Measurements from ENCODE around the gene ZMIZ1.

The ZMIZ1 gene

DNA sequence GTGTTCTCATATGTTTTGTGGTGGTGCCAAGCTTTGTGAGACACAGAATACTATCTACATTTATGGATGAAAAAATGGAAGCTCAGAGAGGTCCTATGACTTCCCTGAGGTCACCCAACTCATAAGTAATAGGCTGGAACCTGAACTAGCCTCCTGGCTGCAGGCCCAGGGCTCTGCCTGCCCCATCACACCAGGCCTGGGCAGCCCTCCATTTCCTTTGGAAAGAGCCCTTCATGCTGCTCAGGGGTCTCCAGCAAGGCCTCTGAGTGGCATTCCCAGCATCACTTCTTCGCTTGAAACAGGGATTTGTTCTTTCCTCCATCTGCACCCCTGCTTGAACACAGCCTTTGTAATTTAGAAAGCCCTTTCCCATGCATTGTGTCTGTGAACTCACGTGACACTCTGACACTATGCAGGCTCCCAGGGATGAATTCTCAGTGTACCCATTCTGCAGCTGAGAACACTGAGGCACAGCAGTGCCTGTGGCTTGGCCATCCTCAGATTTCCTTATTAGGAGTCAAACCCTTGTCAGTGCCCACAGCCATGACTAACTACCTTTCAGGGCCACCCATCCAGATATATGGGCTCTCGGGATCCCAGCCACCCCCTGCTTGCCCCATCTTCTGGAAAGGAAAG, 150.7 kb downstream of the ZMIZ1 start:
- no peak for DNase-seq

DNA sequence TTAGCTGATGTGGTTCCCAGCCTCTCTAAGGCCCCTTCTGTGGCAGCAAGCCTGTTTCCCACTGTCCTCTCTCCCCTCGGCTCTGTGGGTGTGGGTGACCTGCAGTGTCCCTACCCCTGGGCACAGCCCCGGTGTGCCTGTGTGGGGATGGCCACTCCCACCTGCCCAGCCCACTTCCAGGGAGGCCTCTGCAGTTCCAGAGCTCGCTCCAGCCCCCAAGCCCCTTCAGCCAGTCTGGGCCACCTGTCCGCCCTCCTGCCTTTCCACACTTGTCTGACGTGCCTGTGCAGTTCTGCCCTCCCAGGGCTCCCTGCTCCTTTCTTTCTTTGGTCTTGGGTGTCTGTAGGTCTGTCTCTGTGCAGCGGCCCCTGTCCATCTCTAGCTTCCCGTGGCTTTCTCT, 151.5 kb downstream of the ZMIZ1 start:
- no peak for DNase-seq

GRCh38 chr10:79221110-79222051, 152.6 kb downstream of the ZMIZ1 start:
- peak; percentile 64 for DNase-seq

DNA sequence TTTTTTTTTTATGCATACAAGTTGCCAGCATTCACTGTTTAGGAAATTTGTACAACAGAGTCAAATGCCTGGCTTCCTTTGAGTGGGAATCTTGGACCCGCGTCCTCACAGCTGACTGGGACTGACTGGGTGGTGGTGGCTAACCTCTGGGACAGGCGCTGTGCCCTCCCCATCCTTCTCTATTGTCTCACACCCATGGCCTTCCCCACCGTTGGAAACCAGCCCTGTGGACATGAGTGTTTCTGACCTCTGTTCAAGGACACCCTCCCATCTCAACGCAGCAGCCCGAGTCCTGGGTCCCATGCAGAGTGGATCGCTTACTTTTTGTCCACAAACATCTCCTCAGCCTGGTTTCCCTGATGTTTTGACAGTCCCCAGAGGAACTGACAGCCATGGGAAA, 153.4 kb downstream of the ZMIZ1 start:
- DNase-seq = no peak

DNA sequence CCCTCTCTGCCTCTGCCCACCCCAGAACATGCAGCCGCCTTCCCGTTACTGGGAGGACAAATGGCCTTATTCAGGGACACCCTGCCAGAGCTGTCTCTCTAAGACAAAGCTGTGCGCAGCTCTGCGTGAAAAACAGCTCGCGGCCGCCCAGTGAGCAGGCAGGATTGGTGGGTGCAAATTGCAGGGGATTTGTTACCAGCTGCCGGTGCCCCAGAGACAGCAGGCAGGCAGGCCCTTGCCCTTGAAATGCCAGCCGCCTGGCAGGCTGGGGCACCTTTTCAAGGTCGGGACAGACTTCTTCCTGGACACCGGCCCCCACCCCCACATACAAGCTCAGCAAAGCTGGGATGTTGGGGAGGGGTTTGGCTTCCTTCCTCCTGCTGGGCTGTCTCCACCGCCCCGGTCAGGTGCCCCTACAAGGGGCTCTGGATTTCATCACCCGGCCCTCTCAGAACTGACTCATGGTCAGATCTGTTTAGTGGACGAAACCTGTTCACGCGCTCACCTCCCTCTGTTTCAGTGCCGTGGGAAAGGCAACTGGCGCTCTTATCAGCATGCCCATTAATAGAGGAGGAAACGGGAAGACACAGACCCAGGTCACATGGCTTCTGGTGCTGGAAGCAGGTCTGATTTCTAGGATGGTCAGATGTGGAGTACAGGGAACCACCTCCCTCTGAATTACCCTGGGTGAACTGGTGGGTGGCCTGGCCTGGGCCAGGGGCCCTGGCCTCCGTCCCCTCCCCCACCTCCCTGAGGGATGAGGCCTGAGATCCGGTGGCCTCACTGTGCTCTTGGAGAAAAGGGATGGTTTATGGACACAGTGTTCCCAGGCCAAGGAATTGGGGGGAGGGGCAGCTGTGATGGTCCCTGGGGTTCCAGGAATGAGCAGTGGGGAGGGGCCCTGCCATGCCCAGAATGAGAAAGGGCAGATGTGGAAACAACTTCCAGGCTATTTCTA, 154.6 kb downstream of the ZMIZ1 start:
- no peak for DNase-seq

GRCh38 chr10:79224263-79224949, 155.6 kb downstream of the ZMIZ1 start:
- no peak for DNase-seq

DNA sequence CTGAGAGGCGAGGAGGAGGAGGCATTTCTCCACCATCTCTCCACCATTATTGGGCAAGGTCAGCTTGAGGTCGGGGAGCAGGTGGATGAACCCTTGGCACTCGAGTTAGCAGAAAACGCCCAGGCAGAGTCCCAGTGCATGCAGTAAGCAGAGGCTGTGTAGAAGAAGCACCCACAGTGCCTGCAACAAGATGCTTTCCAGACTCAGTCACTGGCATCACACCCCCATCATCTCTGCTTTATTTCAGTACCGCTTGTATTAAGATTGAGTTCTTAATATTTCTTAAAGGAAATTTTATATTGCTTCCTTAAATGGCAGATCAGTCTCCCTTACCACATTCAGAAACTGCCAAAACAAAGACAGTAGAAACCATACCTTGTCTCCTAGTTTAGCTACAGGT, 156.2 kb downstream of the ZMIZ1 start:
- DNase-seq = no peak

GRCh38 chr10:79226391-79227245, 157.9 kb downstream of the ZMIZ1 start:
- no peak for DNase-seq

GRCh38 chr10:79229071-79229541, 160.3 kb downstream of the ZMIZ1 start:
- peak; percentile 73 for DNase-seq

DNA sequence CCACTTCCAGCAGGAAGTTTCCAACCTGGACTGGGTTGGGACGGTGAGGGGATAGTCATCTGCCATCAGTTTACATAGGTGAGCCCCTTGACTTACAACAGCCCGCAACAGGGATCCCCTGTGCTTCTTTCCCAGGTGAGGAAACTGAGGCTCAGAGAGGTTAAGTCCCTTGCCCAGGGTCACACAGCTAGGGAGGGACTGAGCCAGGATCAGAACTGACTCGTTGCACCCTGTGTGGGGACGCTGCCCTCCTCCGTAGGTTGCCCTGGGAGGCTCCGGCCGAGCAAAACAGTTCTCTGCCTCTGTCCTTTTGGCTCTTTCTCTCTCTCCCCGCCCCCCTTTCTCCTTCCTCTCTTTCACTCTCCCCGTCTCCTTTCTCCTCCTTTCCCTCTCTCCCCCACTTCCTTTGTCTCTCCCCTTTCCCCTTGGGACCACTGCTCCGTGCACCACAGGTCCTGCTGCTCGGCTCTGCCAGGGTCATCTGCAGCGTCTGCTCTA, 161.1 kb downstream of the ZMIZ1 start:
- no peak for DNase-seq

DNA sequence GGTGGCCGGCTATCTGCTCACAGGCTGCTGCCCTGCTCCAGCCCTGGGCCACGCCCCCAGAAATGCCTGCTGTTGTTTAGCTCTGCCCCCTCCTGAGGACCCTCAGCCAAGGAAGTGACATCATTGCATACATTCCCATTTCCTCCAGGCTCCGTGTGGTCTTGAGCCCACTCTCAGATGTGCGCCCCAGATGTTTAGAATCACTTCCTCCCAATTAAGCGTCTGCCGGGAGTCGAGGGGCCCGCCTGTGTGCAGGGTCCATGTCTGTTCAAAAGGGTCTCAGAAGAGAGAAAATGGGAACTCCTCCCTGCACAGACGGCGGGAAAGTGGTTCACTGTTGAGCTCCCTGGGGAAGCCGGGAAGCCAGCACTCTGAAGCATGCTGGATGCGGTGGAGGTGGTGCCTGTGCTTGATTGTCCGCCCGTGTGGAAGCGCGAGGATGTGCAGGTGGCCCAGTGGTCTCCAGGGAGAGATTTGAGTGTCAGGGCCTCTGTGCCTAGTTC, 161.6 kb downstream of the ZMIZ1 start:
- DNase-seq = peak; percentile 76

DNA sequence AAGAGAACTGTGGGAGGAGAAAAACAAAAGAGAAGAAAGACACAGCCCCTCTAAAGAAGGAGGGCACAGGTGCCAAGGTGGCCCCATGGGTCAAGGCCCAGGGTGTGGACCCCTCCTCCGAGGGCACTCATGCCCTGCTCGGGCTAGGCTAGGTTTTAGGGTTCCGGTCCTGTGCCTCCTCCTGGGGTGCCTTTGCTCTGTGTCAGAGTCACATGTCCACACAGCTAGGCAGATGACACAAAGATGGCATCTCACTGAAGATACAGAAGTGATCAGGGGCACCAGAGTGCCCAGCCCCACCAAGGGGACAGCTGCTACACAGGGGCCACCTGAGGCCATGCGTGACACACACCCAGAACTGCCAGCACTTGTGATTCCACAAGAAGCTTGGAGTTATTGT, 162.1 kb downstream of the ZMIZ1 start:
- no peak for DNase-seq

DNA sequence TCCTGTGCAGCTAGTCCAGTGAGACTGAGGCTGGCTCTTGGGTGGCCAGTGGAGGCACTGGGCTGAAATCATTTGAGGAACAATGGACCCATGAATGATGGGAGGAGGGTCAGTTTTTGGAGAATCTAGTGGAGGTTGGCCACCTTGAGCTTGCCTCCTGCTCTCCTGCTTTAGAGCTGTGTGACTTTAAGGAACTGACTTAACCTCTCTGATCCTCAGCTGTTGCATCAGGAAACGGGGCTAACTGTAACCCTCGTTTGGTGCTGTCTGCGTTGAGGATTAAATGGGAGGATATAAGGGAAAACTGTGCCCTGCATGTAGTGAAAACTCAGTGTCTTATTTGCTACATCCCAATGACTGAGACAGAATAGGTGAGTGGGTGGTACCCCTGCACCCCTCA, 163.1 kb downstream of the ZMIZ1 start:
- DNase-seq = no peak

DNA sequence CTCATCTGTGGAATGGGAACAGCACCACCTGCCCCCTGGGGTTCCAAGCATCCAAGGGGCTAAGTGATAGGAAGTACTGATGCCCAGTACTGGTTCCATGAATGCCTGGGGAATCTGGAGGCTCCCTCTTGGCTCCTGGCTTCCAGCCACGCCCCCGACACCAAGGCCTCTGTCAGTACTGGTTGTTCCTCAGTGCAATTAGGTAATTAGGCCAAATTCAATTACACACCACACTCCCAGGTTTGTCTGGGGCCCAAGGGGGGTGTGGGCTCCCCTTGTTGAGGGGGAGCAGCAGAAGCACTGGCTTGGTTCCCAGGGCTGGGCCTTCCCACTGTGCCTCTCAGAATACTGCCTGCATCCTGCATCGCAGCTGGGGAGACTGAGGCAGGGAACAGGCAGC, 164.1 kb downstream of the ZMIZ1 start:
- DNase-seq = no peak

DNA sequence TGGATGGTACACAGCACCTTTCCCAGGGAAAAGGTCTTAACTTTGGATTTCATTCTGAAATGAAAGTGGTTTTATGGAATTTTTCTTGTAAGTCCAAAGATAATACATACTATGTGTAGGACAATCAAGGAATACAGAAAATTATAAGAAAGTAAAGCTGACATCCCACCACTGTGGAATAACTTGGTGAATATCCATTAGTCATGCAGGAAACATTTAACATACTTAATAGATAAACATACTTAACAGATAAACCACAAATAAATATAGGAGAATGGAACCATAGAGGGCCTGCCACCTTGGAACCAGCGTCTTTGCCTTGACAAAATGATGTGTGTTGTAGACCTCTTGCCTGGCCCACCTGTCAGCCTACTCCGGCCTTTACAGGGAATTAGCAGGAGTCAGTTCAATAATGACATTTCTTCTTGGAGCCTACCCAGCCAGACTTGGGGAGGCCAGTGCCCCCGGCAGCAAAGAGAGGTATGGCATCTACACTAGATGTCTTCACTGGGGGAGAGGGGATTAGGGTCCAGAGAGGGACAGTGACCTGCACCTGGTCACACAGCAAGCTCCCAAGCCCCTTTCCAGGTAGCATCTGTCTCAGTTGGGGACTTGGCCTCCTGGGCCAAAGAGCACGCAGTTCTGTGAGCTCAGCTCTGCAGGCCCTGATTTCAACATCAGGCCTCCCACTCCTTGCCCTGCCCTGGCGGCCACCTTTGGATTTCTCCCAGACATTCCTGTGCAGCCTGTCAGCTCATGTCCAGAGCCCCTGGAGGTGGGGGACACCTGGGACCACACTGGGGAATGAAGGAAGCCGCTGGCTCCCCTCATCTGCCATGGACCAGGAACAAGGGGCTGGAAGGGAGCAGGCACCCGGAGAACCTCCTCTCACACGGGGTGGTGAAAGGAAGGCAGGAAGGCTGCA, 165.9 kb downstream of the ZMIZ1 start:
- no peak for DNase-seq

- DNase-seq = no peak
Observed at GRCh38 chr10:79235765-79236432, 167.1 kb downstream of the ZMIZ1 start.

DNA sequence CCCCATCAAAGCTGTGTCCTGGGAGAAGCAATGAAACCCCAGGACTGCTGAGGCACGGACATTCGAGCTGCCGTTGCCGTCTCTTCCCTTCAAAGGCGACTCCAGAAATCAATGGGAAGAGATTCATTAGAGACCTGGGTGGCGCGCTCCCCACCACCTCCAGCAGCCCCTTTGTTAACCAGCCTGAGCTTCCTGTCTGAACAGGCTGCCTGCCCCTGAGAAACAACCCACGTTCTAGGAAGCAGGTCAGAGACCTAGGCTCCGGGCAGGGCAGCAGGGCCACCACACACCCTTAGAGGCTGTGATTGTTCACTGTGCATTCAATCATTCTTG, 167.6 kb downstream of the ZMIZ1 start:
- no peak for DNase-seq

DNA sequence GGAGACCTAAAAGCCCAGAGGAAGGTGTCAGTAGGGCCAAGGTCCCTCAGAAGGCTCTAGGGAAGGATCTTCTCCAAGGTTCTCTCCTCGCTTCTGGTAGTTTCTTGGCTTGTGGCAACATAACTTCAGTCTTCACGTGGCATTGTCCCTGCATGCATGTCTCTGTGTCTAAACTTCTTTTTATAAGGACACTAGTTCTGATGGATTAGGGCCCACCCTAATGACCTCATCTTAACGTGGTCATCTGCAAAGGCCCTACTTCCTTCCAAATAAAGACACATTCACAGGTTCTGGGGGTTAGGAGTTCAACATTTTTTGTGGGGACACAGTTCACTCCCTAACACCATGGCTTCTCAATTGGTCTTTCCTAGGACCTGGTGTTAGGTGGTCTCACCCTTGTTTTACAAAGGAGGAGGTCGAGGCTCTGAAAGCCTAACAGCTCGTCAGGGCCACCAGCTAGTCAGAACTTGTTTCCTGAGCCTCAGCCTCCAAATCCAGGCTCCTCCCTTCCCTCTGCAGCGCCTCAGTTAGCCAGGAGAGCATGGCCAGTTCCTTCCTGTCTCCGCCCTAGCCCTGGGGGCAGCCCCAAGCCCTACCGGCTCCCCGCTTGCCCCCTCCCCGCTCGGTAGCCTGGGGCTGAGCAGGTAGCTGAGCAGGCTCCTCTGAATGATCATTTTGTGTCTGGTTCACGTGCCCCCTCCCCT, 168.8 kb downstream of the ZMIZ1 start:
- no peak for DNase-seq

DNA sequence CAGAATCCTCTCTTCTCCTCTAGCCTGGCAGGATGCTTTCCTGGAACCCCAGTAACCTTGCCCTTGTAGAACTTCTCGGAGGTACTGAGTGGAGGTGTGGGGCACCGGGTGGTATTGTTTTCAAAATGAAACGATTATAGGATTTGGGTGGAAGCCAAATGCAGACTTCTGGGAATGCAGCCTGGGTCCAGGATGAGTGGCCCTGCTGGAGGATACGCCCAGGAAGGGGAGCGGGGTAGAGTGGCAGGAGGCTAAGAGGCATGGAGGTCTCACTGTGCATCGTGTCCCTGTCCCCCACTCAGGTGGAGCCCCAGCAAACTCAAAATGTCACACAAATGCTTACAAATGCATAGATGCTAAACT, 169.4 kb downstream of the ZMIZ1 start:
- no peak for DNase-seq
